Transverse colon (tissue), 4 donors: ENCODE data around the gene ZNF140.

ENCODE experiments used
- EP300 ChIP-seq: sonication (generic); formaldehyde crosslinking; IDR thresholded peaks from one replicate; pipeline ENCODE4 v1.6.1; 2017; ENCODE audit warnings: antibody characterized with exemption, low read depth
- POLR2A ChIP-seq: fragments of 450-650 bp; IDR thresholded peaks from one replicate; pipeline ENCODE4 v1.6.1; 2016; ENCODE audit warnings: antibody characterized with exemption, mild to moderate bottlenecking, moderate library complexity
- POLR2AphosphoS5 ChIP-seq, 3 donors: sonication (generic); formaldehyde crosslinking; IDR thresholded peaks; one replicate each; pipeline ENCODE4 v1.6.1; 2016; ENCODE audit warnings: antibody characterized with exemption in 3 of 3
- TF ChIP-seq, protein P1 (sequence below), 5 experiments: fragments of 200-600 bp in 3 of 5; fragments of 450-650 bp in 2 of 5; sonication (generic) in 3 of 5; IDR thresholded peaks; 1 replicate in 2 of 5; 2 replicates in 3 of 5; pipeline ENCODE4 v1.5.1; 2016 to 2017; ENCODE audit warnings: antibody characterized with exemption in 5 of 5, inconsistent platforms in 3 of 5, mild to moderate bottlenecking in 2 of 5, moderate library complexity in 1 of 5

DNA sequence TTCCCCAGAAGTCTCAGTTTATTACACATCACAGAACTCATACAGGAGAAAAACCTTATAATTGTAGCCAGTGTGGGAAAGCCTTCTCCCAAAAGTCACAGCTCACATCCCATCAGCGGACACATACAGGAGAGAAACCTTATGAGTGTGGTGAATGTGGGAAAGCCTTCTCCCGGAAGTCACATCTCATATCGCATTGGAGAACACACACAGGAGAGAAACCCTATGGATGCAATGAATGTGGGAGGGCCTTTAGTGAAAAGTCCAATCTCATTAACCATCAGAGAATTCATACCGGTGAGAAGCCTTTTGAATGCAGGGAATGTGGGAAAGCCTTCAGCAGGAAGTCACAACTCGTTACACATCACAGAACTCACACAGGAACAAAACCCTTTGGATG lies 23.3 kb upstream of the ZNF140 start:
- TF ChIP-seq, protein P1, sequence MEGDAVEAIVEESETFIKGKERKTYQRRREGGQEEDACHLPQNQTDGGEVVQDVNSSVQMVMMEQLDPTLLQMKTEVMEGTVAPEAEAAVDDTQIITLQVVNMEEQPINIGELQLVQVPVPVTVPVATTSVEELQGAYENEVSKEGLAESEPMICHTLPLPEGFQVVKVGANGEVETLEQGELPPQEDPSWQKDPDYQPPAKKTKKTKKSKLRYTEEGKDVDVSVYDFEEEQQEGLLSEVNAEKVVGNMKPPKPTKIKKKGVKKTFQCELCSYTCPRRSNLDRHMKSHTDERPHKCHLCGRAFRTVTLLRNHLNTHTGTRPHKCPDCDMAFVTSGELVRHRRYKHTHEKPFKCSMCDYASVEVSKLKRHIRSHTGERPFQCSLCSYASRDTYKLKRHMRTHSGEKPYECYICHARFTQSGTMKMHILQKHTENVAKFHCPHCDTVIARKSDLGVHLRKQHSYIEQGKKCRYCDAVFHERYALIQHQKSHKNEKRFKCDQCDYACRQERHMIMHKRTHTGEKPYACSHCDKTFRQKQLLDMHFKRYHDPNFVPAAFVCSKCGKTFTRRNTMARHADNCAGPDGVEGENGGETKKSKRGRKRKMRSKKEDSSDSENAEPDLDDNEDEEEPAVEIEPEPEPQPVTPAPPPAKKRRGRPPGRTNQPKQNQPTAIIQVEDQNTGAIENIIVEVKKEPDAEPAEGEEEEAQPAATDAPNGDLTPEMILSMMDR (IDR thresholded peaks at IDR 0.05), result no peak
- no peak for TF ChIP-seq EP300
- no peak for TF ChIP-seq POLR2A
- no peak for TF ChIP-seq POLR2AphosphoS5 (IDR thresholded peaks at IDR 0.05)
